OCI-LY1 (cell line): ENCODE results near the gene NKAIN4.

Experiments
- H2AFZ ChIP-seq: fragments of 200-600 bp; sonication (generic), shearing (Covaris generic); 2 replicates; pipeline ENCODE4 v1.6.0; 2014; ENCODE audit warnings: antibody characterized with exemption, mild to moderate bottlenecking, low read length
- H3F3A ChIP-seq: fragments of 200-600 bp; sonication (generic), shearing (Covaris generic); 2 replicates; pipeline ENCODE4 v1.6.0; 2014; ENCODE audit warnings: mild to moderate bottlenecking, antibody characterized with exemption, low read length, moderate library complexity; ENCODE audit not compliant: insufficient read depth
- H3K27ac ChIP-seq: fragments of 200-600 bp; sonication (generic); 2 replicates; pipeline ENCODE4 v1.5.1; 2014; ENCODE audit warnings: low read length, mixed run types, mild to moderate bottlenecking, low read depth; ENCODE audit not compliant: poor library complexity, severe bottlenecking
- H3K27me3 ChIP-seq: fragments of 200-600 bp; sonication (generic); 2 replicates; pipeline ENCODE4 v1.6.0; 2014; ENCODE audit warnings: antibody characterized with exemption, mild to moderate bottlenecking, low read length, moderate library complexity; ENCODE audit not compliant: insufficient read depth
- H3K36me3 ChIP-seq: fragments of 200-600 bp; sonication (generic); 2 replicates; pipeline ENCODE4 v1.6.1; 2014; ENCODE audit warnings: mild to moderate bottlenecking, antibody characterized with exemption, low read length, moderate library complexity, mixed read lengths; ENCODE audit not compliant: insufficient read depth
- H3K4me1 ChIP-seq: fragments of 200-600 bp; sonication (generic); 2 replicates; pipeline ENCODE4 v1.5.1; 2014; ENCODE audit warnings: mild to moderate bottlenecking, low read length, moderate library complexity; ENCODE audit not compliant: insufficient read depth, severe bottlenecking
- H3K4me2 ChIP-seq: fragments of 200-600 bp; sonication (generic), shearing (Covaris generic); 2 replicates; pipeline ENCODE4 v1.6.1; 2014; ENCODE audit warnings: low read length
- H3K4me3 ChIP-seq: fragments of 200-600 bp; sonication (generic); 2 replicates; pipeline ENCODE4 v1.5.1; 2014; ENCODE audit warnings: low read length, low read depth, mild to moderate bottlenecking, mixed read lengths; ENCODE audit not compliant: poor library complexity, severe bottlenecking
- H3K79me2 ChIP-seq: fragments of 200-600 bp; shearing (Covaris generic); 2 replicates; pipeline ENCODE4 v1.6.1; 2016; ENCODE audit warnings: mixed run types, low read length, mixed read lengths; ENCODE audit not compliant: insufficient read depth
- H3K9ac ChIP-seq: fragments of 200-600 bp; sonication (generic), shearing (Covaris generic); 2 replicates; pipeline ENCODE4 v1.6.1; 2014; ENCODE audit warnings: mild to moderate bottlenecking, low read length, mixed read lengths
- H3K9me2 ChIP-seq: fragments of 200-600 bp; sonication (generic), shearing (Covaris generic); 2 replicates; pipeline ENCODE4 v1.6.1; 2014; ENCODE audit warnings: low read depth, mild to moderate bottlenecking, low read length, mixed read lengths
- H3K9me3 ChIP-seq: fragments of 200-600 bp; shearing (Covaris generic); 2 replicates; pipeline ENCODE4 v1.6.1; 2014; ENCODE audit warnings: low read length, mixed read lengths
- H4K20me1 ChIP-seq: fragments of 200-600 bp; sonication (generic), shearing (Covaris generic); 2 replicates; pipeline ENCODE4 v1.6.0; 2016; ENCODE audit warnings: mild to moderate bottlenecking, low read length; ENCODE audit not compliant: insufficient read depth
- CTCF ChIP-seq: fragments of 200-600 bp; sonication (generic), shearing (Covaris generic); IDR thresholded peaks from 2 replicates; pipeline ENCODE4 v1.5.1; 2017; ENCODE audit warnings: mild to moderate bottlenecking, antibody characterized with exemption, low read length, moderate library complexity, mixed read lengths
- EZH2 ChIP-seq: fragments of 200-600 bp; sonication (generic), shearing (Covaris generic); IDR thresholded peaks from 2 replicates; pipeline ENCODE4 v1.8.0; 2017; ENCODE audit warnings: borderline replicate concordance, mixed run types, mild to moderate bottlenecking, antibody characterized with exemption, low read length, moderate library complexity, mixed read lengths

NKAIN4 gene

GRCh38 chr20:63224412-63225081, 29.7 kb downstream of the NKAIN4 start:
- no peak overlapping the region for H3K9ac ChIP-seq
- no peak overlapping the region for H3K4me2 ChIP-seq
- no peaks in the 10 kb centered on the region for H3K4me1 ChIP-seq
- no peaks in the 10 kb centered on the region for H4K20me1 ChIP-seq
- no peak overlapping the region for H2AFZ ChIP-seq
- no peak for TF ChIP-seq CTCF
- no peak for TF ChIP-seq EZH2
- no peaks in the 10 kb centered on the region for H3K79me2 ChIP-seq
- no peaks in the 10 kb centered on the region for H3K9me3 ChIP-seq
- no peaks in the 10 kb centered on the region for H3F3A ChIP-seq
- no peak overlapping the region for H3K27ac ChIP-seq
- H3K36me3 ChIP-seq: no peaks in the 10 kb centered on the region
- peaks cover 12% of the 10 kb centered on the region for H3K27me3 ChIP-seq
- H3K9me2 ChIP-seq: no peaks in the 10 kb centered on the region
- no peak overlapping the region for H3K4me3 ChIP-seq

DNA sequence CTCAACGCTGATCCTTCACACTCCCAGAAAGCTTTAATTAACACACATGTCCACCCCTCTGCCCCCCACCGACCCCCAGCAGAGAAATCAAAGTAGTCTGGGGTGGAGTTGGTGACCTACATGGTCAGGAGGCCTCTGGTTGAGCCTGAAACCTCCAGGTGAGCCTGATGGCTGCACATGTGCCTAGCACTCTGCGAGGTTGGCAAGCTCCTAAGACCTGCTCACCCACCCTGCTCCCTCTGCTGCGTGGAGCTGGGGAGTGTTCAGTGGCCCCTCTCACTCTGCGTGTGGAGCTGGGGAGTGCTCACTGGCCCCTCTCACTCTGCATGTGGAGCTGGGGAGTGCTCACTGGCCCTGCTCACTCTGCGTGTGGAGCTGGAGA, 30.4 kb downstream of the NKAIN4 start:
- H3K27ac ChIP-seq: no peak overlapping the region
- no peaks in the 10 kb centered on the region for H3F3A ChIP-seq
- no peaks in the 10 kb centered on the region for H4K20me1 ChIP-seq
- H3K4me2 ChIP-seq: no peak overlapping the region
- H2AFZ ChIP-seq: no peak overlapping the region
- no peaks in the 10 kb centered on the region for H3K36me3 ChIP-seq
- no peak for TF ChIP-seq CTCF
- TF ChIP-seq EZH2: no peak
- no peaks in the 10 kb centered on the region for H3K9me3 ChIP-seq
- no peaks in the 10 kb centered on the region for H3K4me1 ChIP-seq
- H3K9me2 ChIP-seq: no peaks in the 10 kb centered on the region
- H3K79me2 ChIP-seq: no peaks in the 10 kb centered on the region
- H3K4me3 ChIP-seq: no peak overlapping the region
- H3K27me3 ChIP-seq: peaks cover 5% of the 10 kb centered on the region
- no peak overlapping the region for H3K9ac ChIP-seq

DNA sequence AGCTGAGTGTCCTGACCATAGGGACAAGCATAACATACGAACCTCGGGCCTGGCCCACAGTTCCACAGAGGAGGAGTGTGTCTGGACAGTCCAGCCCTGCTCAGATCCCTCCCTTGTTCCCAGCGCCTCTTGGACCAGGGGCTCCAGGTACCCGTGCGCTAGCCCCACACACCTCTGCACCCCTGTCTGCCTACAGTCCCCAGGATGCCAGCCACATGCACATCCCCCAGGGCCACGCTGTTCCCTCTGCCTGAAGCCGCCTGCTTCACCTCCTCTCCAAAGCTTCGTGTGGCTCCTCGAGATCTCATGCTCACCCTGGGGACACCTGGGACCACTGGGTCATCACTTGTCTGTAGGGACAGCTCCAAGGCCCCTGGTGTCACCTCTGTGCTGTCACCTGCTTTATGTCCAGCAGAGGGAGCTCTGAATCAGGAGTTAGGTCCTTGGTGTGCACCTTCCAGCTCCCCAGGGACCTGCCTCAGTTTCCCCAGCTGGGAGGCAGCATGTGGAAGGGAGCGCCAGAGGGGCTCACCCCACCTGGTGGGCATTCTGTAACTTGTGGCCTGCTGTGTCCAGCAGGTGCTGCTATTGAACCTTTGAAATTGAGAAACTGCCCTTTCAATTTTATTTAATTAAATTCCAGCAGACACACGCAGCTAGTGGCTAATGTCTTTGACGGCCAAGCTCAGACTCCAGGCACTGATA, 31.0 kb downstream of the NKAIN4 start:
- no peaks in the 10 kb centered on the region for H3K9me2 ChIP-seq
- H2AFZ ChIP-seq: no peak overlapping the region
- H3K27ac ChIP-seq: no peak overlapping the region
- no peaks in the 10 kb centered on the region; the same call in 1 of the 2 replicates for H3K27me3 ChIP-seq
- peak; percentile 80 for TF ChIP-seq CTCF
- no peak for TF ChIP-seq EZH2
- H3K9me3 ChIP-seq: no peaks in the 10 kb centered on the region
- no peaks in the 10 kb centered on the region for H3K79me2 ChIP-seq
- no peak overlapping the region for H3K4me2 ChIP-seq
- no peaks in the 10 kb centered on the region for H3F3A ChIP-seq
- H3K9ac ChIP-seq: no peak overlapping the region
- no peak overlapping the region for H3K4me3 ChIP-seq
- no peaks in the 10 kb centered on the region for H4K20me1 ChIP-seq
- H3K4me1 ChIP-seq: no peaks in the 10 kb centered on the region
- H3K36me3 ChIP-seq: no peaks in the 10 kb centered on the region
